ENCODE measurements around the gene SLAMF7.
"Not testable (repeated sequence)": the region's sequence is repeated elsewhere in the genome, so short reads cannot be mapped to it uniquely, and the experiment has no call there.

SLAMF7 gene, protein sequence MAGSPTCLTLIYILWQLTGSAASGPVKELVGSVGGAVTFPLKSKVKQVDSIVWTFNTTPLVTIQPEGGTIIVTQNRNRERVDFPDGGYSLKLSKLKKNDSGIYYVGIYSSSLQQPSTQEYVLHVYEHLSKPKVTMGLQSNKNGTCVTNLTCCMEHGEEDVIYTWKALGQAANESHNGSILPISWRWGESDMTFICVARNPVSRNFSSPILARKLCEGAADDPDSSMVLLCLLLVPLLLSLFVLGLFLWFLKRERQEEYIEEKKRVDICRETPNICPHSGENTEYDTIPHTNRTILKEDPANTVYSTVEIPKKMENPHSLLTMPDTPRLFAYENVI

GRCh38 chr1:160739098-160739511, at the start of gene SLAMF7:
SLAMF7 (plus strand) TSS chr1:160739247; CDS start chr1:160739302, 55 bp downstream.
- DNase-seq, result no peak

DNA sequence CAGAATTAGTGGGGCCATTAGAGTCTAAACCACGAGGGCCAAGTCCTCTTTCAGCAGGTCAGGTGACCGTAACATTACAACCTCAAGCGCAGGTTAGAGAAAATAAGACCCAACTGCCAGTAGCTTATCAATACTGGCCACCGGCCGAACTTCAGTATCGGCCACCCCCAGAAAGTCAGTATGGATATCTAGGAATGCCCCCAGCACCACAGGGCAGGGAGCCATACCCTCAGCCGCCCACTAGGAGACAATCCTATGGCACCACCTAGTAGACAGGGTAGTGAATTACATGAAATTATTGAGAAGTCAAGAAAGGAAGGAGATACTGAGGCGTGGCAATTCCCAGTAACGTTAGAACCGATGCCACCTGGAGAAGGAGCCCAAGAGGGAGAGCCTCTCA, 46.7 kb upstream of the SLAMF7 start:
- not testable (repeated sequence) for DNase-seq

DNA sequence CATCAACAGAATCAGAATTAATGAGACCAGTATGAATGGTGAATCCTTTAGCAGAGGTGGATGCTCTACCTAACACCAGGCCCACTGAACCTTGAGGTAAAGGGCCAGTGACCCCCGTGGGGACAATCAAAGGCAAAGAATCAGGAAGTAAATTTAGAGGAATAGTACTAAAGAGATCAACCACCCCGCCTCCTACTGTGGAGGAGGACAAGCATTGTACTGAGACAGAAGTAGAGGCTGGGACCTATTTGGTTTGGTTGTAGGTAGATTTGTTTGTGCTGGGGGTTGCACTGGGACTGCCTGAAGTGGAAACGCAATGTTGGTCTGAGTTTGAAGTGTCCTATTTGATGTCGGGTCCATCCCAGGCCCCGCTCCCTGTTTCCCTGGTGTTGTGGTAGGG, 36.9 kb upstream of the SLAMF7 start:
- no peak for DNase-seq

DNA sequence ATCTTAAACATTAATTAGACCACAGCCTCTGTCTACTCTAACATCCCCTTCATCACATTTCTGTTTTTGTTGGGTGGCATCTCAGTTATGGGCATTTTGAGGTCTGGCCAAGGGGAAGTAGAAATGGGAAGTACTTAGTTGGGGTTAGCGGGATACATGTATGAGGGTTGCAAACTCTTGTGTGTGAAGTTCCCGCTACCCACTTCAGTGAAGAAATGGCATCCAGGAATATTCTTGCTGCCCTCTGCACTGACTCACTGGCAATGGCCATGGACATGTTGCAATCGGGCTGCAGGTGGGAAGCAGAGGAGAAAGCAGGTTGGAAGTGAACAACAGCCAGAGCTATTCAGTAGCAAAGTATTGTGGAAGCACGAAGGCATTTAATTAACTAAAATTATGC, 34.8 kb upstream of the SLAMF7 start:
- no peak for DNase-seq

- DNase-seq, result not testable (repeated sequence)
Observed at GRCh38 chr1:160705212-160705621, 33.8 kb upstream of the SLAMF7 start.

DNA sequence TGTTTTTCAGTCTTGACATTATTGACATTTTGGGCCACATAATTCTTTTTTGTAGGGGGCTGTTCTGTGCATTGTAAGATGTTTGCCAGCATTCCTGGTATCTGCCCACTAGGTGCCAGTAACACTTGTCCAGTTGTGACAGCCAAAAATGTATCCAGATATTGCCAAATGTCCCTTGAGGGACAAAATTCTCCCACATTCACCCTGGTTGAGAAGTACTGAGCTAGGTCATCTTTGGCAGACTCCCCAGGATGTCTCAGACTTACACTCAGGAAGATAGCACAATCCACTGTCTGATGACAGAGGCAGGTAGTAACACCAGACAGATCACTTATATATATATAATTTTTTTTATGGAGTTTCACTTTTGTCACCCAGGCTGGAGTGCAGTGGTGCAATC, 33.3 kb upstream of the SLAMF7 start:
- DNase-seq, result no peak

- no peak for DNase-seq
Observed at GRCh38 chr1:160706526-160707235, 32.4 kb upstream of the SLAMF7 start.

DNA sequence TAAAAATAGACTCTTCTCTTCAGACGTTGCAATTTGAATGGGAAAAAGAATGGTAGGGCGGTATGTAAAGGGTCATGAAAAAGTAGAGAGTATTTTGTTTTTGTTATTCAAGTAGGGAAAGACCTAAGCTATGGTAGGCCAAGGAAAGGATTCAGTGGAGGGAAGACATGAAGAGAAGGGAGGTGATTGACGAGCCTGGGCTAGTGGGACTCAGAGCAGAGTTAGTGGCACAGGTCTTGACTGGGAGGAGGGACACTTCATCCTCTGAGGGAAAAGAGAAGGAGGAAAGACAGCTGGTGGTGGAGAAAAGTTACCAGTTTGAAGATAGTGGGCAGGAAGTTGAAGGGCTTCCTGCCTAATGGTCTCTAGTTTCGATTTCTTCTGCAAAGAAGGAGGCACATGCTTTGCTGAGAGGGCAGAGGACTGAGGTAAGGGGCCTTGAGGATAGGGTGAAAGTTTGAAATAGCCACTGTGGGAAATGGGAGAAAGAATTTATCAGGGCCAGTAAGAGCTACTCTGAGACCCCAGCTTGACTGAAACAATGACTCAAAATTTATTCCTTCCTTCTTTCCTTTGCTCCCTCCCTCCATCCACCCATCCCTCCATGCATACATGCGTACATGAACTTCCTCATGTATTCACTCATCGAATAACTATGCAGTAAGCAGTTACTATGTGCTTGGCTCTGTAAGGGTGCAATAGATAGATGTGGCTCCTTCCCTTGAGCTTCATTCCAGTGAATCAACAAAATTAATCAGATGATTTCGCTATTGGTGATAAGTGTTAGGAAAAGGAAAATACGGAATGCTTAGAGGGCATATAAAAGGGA, 31.6 kb upstream of the SLAMF7 start:
- no peak for DNase-seq

DNA sequence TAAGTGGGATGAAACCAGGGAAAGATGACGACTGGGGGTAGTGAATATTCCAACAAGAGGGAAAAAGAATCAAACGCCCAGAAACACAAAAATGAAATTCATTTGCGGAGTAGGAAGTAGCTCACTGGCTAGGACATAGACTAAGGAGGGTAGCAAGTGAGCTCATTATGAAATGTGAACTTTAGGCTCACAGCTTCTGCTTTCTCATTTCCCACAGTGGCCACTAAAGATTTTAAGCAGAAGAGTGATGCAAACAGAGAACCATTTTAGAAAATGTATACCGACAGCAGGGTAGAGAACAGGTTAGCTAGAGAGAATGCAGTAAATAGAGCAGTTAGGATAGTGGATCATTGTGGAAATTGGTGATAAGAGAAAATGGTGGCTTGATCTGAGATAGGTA, 30.9 kb upstream of the SLAMF7 start:
- no peak for DNase-seq

GRCh38 chr1:160708801-160709200, 30.2 kb upstream of the SLAMF7 start:
- DNase-seq, result no peak

GRCh38 chr1:160709715-160710114, 29.3 kb upstream of the SLAMF7 start:
- DNase-seq, result no peak

- DNase-seq, result no peak
Observed at GRCh38 chr1:160710517-160711252, 28.4 kb upstream of the SLAMF7 start.

- no peak for DNase-seq
Observed at GRCh38 chr1:160711276-160711601, 27.8 kb upstream of the SLAMF7 start.

GRCh38 chr1:160711602-160712311, 27.3 kb upstream of the SLAMF7 start, which contains the start of gene CD48:
CD48 (minus strand) TSS chr1:160711822; CDS start chr1:160711763, 59 bp downstream.
- DNase-seq, result no peak

DNA sequence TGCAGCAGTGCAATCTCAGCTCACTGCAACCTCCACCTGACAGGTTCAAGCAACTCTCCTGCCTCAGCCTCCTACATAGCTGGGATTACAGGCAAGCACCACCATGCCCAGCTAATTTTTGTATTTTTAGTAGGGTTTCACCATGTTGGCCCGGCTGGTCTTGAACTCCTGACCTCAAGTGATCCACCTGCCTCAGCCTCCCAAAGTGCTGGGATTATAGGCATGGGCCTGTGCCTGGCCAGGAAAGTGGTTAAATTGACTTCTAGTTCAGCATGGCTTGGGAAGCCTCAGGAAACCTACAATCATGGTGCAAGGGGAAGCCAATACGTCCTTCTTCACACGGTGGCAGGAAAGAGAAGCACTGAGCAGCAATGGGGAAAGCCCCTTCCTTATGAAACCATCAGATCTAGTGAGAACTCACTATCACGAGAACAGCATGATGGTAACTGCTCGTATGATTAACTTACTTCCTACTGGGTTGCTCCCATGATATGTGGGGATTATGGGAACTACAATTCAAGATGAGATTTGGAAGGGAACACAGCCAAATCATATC, 26.4 kb upstream of the SLAMF7 start:
- DNase-seq, result not testable (repeated sequence)

GRCh38 chr1:160713161-160713560, 25.9 kb upstream of the SLAMF7 start:
- no peak for DNase-seq

GRCh38 chr1:160714034-160714648, 24.9 kb upstream of the SLAMF7 start:
- DNase-seq, result not testable (repeated sequence)

GRCh38 chr1:160716013-160716412, 23.0 kb upstream of the SLAMF7 start:
- no peak for DNase-seq

GRCh38 chr1:160717306-160717705, 21.7 kb upstream of the SLAMF7 start:
- DNase-seq, result no peak

DNA sequence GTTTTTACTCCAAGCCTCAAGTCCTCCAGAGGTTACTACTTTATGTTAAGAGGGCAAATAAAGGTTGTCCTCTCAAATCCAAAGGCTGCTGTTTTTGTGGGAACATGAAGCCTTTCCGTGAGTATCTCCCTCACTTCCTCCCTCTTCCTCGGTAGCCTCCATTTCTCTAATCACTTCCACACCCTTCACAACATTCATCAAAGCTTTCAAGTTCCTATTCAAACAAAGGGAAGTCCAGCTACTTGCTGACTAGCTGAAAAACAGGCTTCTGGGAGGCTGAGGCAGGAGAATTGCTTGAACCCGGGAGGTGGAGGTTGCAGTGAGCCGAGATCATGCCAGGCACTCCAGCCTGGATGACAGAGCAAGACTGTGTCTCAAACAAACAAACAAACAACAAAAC, 20.8 kb upstream of the SLAMF7 start:
- DNase-seq, result no peak

GRCh38 chr1:160720356-160721085, 18.5 kb upstream of the SLAMF7 start:
- no peak for DNase-seq

Measured in eye (tissue), 1 donor.